OCI-LY7 (cell line): ENCODE measurements around the gene CFAP157. TPM values are rescaled to one million over a fixed set of nuclear protein-coding genes. Genes with fewer than 3 reads are reported as not detected.

Experiments used
- BruUV-seq: library from RNA; stranded (reverse); fragments of 400-500 nt; replicated peaks from 2 replicates; lab custom pipeline; 2021; lab: Mats Ljungman, UMichigan
- CTCF ChIA-PET: fragments of 300-600 bp; sonication (Branson Sonifier 250); formaldehyde crosslinking; loops from one replicate; lab custom pipeline; 2022; ENCODE audit warnings: antibody characterized with exemption; ENCODE audit not compliant: unreplicated experiment; lab: Charles Lee
- POLR2A ChIA-PET: fragments of 300-600 bp; sonication (Branson Sonifier 250); formaldehyde crosslinking; loops from one replicate; lab custom pipeline; 2022; ENCODE audit warnings: antibody characterized with exemption; lab: Charles Lee
- DNase-seq: peaks from one replicate; pipeline ENCODE4 v3.0.0-alpha.2; 2015; ENCODE audit warnings: low spot score
- H2AFZ ChIP-seq: fragments of 200-600 bp; sonication (generic), shearing (Covaris generic); 2 replicates; pipeline ENCODE4 v1.6.1; 2014; ENCODE audit warnings: mild to moderate bottlenecking, antibody characterized with exemption, low read length, moderate library complexity
- H3K27ac ChIP-seq: fragments of 200-600 bp; sonication (generic); 2 replicates; pipeline ENCODE4 v1.5.1; 2014; ENCODE audit warnings: mixed run types, low read depth, mild to moderate bottlenecking, moderate library complexity, low read length, inconsistent platforms; ENCODE audit not compliant: poor library complexity, severe bottlenecking
- H3K36me3 ChIP-seq: fragments of 200-600 bp; sonication (generic); 2 replicates; pipeline ENCODE4 v1.6.1; 2014; ENCODE audit warnings: mild to moderate bottlenecking, antibody characterized with exemption, low read length, moderate library complexity, mixed read lengths; ENCODE audit not compliant: insufficient read depth
- H3K4me1 ChIP-seq: fragments of 200-600 bp; sonication (generic); 2 replicates; pipeline ENCODE4 v1.5.1; 2014; ENCODE audit warnings: mild to moderate bottlenecking, low read length; ENCODE audit not compliant: insufficient read depth, poor library complexity, severe bottlenecking
- H3K4me2 ChIP-seq: fragments of 200-600 bp; sonication (generic); 2 replicates; pipeline ENCODE4 v1.6.1; 2014; ENCODE audit warnings: mild to moderate bottlenecking, low read length
- H3K4me3 ChIP-seq: fragments of 200-600 bp; sonication (generic); 2 replicates; pipeline ENCODE4 v1.5.1; 2014; ENCODE audit warnings: mild to moderate bottlenecking, low read depth, low read length; ENCODE audit not compliant: poor library complexity, severe bottlenecking
- H3K79me2 ChIP-seq: fragments of 200-600 bp; sonication (generic); 2 replicates; pipeline ENCODE4 v1.6.1; 2016; ENCODE audit warnings: low read depth, mild to moderate bottlenecking, low read length, moderate library complexity, mixed read lengths; ENCODE audit not compliant: insufficient read depth
- H3K9me2 ChIP-seq: fragments of 200-600 bp; sonication (generic); 2 replicates; pipeline ENCODE4 v1.6.1; 2016; ENCODE audit warnings: mild to moderate bottlenecking, low read length, mixed read lengths; ENCODE audit not compliant: insufficient read depth
- H3K9me3 ChIP-seq: fragments of 200-600 bp; sonication (generic); 2 replicates; pipeline ENCODE4 v1.6.1; 2014; ENCODE audit warnings: mild to moderate bottlenecking, mixed run types, low read length, mixed read lengths
- H4K20me1 ChIP-seq: fragments of 200-600 bp; sonication (generic); 2 replicates; pipeline ENCODE4 v1.6.1; 2014; ENCODE audit warnings: mild to moderate bottlenecking, antibody characterized with exemption, low read length, moderate library complexity, mixed read lengths; ENCODE audit not compliant: insufficient read depth
- CTCF ChIP-seq: fragments of 200-600 bp; sonication (generic); conservative IDR thresholded peaks from 2 replicates; pipeline ENCODE4 v1.5.1; 2014; ENCODE audit warnings: mild to moderate bottlenecking, antibody characterized with exemption, low read length, moderate library complexity, mixed read lengths
- EZH2phosphoT487 ChIP-seq: fragments of 200-600 bp; sonication (generic); IDR thresholded peaks from 2 replicates; pipeline ENCODE4 v1.6.1; 2018; ENCODE audit warnings: low read depth, borderline replicate concordance, mild to moderate bottlenecking, mixed run types, antibody characterized with exemption, low read length, moderate library complexity, mixed read lengths
- intact Hi-C: fragments of 100-400 bp; cut with micrococcal nuclease; formaldehyde crosslinking; loops from one replicate; pipeline ENCODE4 v1.10.0; 2022; ENCODE audit not compliant: unreplicated experiment
- total RNA-seq, 2 experiments: library from RNA; depleted of rRNA in 1 of 2; stranded (reverse); fragments of >200 nt in 1 of 2; shearing (Covaris generic) in 1 of 2; gene quantifications; 2 replicates each; pipeline ENCODE4 v1.2.3, GENCODE V29; 2014 to 2022

CFAP157 gene
- total RNA-seq, 2 experiments from 2014 or later, result 0.13 to 0.22 TPM

- Histone ChIP-seq H4K20me1 (no peaks in the 10 kb centered on the region), H3K9me3 (no peaks in the 10 kb centered on the region), H3K4me3 (no peak overlapping the region), H3K79me2 (no peaks in the 10 kb centered on the region), H2AFZ (no peak overlapping the region), H3K36me3 (no peaks in the 10 kb centered on the region), H3K4me1 (peaks cover 10% of the 10 kb centered on the region), H3K4me2 (no peak overlapping the region), H3K27ac (no peak overlapping the region), H3K9me2 (no peaks in the 10 kb centered on the region)
- ChIA-PET CTCF (no interaction called here), POLR2A (interaction anchor here (1.4 kb wide), 1 partner anchor 10 kb away, joined by 3 read pairs; the partner anchor contains the start of gene PTRH1)
- TF ChIP-seq EZH2phosphoT487 (no peak), CTCF (no peak)
- no TSS peak for BruUV-seq
- intact Hi-C loops, result no loop called here
- no peak for DNase-seq
These were observed 1.0 kb upstream of the CFAP157 start for GRCh38 chr9:127705577-127706379.

GRCh38 chr9:127707766-127708165 is 978 bp downstream of the CFAP157 start:
- CTCF ChIA-PET, result no interaction called here
- BruUV-seq, result no TSS peak

More at GRCh38 chr9:127707766-127708165, 978 bp downstream of the CFAP157 start:
- TF ChIP-seq EZH2phosphoT487 (no peak), CTCF (peak; percentile 69)
- intact Hi-C loops, result no loop called here
- no peak overlapping the region for H2AFZ ChIP-seq
- H3K36me3 ChIP-seq, result no peaks in the 10 kb centered on the region
- no peak overlapping the region for H3K4me3 ChIP-seq
- no peaks in the 10 kb centered on the region for H3K9me2 ChIP-seq
- DNase-seq, result peak; percentile 55
- peaks cover 18% of the 10 kb centered on the region for H3K4me1 ChIP-seq
- no peaks in the 10 kb centered on the region for H3K79me2 ChIP-seq
- H4K20me1 ChIP-seq, result no peaks in the 10 kb centered on the region
- POLR2A ChIA-PET, result no interaction called here
- no peak overlapping the region for H3K27ac ChIP-seq
- no peak overlapping the region for H3K4me2 ChIP-seq
- no peaks in the 10 kb centered on the region for H3K9me3 ChIP-seq
